ENCODE measurements around the gene SFSWAP. TPM values are rescaled to one million over a fixed set of nuclear protein-coding genes. Genes with fewer than 3 reads are reported as not detected.

The SFSWAP gene
- total RNA-seq, 1 experiment from 2014 or later: 48.1 TPM

DNA sequence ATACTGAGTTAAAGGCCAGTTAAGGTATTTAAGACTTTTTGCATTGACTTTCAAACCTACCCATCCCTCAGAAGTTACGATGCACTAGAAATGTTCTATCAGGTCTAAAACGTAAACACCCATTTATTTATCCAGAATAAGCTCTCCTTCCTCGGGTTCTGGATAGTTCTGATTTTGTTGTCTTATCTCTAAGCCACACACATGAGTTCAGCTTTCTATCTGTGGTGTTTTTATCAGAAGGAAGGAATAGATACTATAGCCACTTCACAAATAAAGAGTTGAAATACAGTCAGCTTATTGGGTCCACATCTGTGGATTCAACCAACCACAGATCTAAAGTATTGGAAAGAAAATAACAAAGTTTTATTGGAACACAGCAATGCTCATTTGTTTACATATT, 5.4 kb downstream of the SFSWAP start:
- Histone ChIP-seq H3K79me1 (ENCODE audit: insufficient read depth, low read depth, low read length, poor library complexity, severe bottlenecking) (peaks cover 9% of the 10 kb centered on the region), H3K23me2 (ENCODE audit: insufficient read length, low read depth, low read length, poor library complexity, severe bottlenecking) (peaks cover 11% of the 10 kb centered on the region), H3K56ac (ENCODE audit: insufficient read length, low read depth, low read length) (no peak overlapping the region), H3K4me2 (ENCODE audit: insufficient read depth, insufficient read length, low read length) (no peak overlapping the region), H3T11ph (ENCODE audit: low read length) (no peak overlapping the region), H4K20me1 (ENCODE audit: control insufficient read depth, insufficient read depth, insufficient read length) (no peaks in the 10 kb centered on the region), H3K9ac (ENCODE audit: extremely low read depth, insufficient read length, low read length) (no peak overlapping the region), H3K27ac (ENCODE audit: insufficient read length, low read depth, low read length) (no peak overlapping the region), H2BK20ac (ENCODE audit: low read depth, low read length, poor library complexity, severe bottlenecking) (no peak overlapping the region), H3K18ac (ENCODE audit: insufficient read length, low read depth, low read length) (no peak overlapping the region), H3K23ac (ENCODE audit: insufficient read length, low read depth, low read length) (no peak overlapping the region), H2AK5ac (ENCODE audit: insufficient read length, low read length) (no peak overlapping the region), H4K8ac (replicated peaks; ENCODE audit: insufficient read length, low read depth, low read length) (no peak overlapping the region), H2AFZ (ENCODE audit: low read length) (no peak overlapping the region), H2BK15ac (ENCODE audit: low read depth, low read length) (no peak overlapping the region), H4K5ac (ENCODE audit: insufficient read length, low read depth, low read length) (no peak overlapping the region), H3K14ac (ENCODE audit: insufficient read depth, low read length) (no peak overlapping the region), H3K27me3 (ENCODE audit: insufficient read depth, low read length) (no peaks in the 10 kb centered on the region), H3K4ac (ENCODE audit: low read depth, low read length) (no peak overlapping the region), H3K9me3 (ENCODE audit: control insufficient read depth, low read depth, low read length) (no peaks in the 10 kb centered on the region), H2BK120ac (ENCODE audit: low read depth, low read length, poor library complexity, severe bottlenecking) (no peak overlapping the region), H3K79me2 (ENCODE audit: insufficient read depth, low read length) (peaks cover 15% of the 10 kb centered on the region), H3K4me1 (ENCODE audit: insufficient read depth, low read length) (peaks cover 3% of the 10 kb centered on the region), H4K91ac (ENCODE audit: insufficient read length, low read depth, low read length) (no peak overlapping the region), H2BK5ac (ENCODE audit: insufficient read length, low read length) (no peak overlapping the region), H2BK12ac (ENCODE audit: insufficient read length, low read depth, low read length) (no peak overlapping the region)
- Mint-ChIP-seq H3K4me1 (peaks cover 21% of the 10 kb centered on the region in 2 experiments), H3K9me3 (no peaks in the 10 kb centered on the region), H3K36me3 (ENCODE audit: insufficient read depth in 1 of 3, low read depth in 3 of 3) (peaks cover 49 to 72% (median 71%) of the 10 kb centered on the region in 3 experiments), H3K27me3 (ENCODE audit: low read depth) (no peaks in the 10 kb centered on the region), H3K27ac (no peak overlapping the region), H3K4me3 (no peak overlapping the region)
- WGBS (ENCODE audit: extremely low coverage, insufficient read length, low lambda C conversion rate): no CpG with 5 or more reads among the region's 3 CpGs
- TF ChIP-seq, protein P1, sequence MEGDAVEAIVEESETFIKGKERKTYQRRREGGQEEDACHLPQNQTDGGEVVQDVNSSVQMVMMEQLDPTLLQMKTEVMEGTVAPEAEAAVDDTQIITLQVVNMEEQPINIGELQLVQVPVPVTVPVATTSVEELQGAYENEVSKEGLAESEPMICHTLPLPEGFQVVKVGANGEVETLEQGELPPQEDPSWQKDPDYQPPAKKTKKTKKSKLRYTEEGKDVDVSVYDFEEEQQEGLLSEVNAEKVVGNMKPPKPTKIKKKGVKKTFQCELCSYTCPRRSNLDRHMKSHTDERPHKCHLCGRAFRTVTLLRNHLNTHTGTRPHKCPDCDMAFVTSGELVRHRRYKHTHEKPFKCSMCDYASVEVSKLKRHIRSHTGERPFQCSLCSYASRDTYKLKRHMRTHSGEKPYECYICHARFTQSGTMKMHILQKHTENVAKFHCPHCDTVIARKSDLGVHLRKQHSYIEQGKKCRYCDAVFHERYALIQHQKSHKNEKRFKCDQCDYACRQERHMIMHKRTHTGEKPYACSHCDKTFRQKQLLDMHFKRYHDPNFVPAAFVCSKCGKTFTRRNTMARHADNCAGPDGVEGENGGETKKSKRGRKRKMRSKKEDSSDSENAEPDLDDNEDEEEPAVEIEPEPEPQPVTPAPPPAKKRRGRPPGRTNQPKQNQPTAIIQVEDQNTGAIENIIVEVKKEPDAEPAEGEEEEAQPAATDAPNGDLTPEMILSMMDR (conservative IDR thresholded peaks at IDR 0.05): no peak
- no peak for DNase-seq

Data from H9 (cell line).